Upper lobe of left lung (tissue), 6 donors: Measurements from ENCODE around the gene SELPLG. TPM values are rescaled to one million over a fixed set of nuclear protein-coding genes. Genes with fewer than 3 reads are reported as not detected.
"Not testable (repeated sequence)": the region's sequence is repeated elsewhere in the genome, so short reads cannot be mapped to it uniquely, and the experiment has no call there.

Experiments
- ATAC-seq, 2 donors: fragments of 200-7000 bp; cut with Tn5 transposase; one replicate each; pipeline ENCODE4 v1.9.1; 2022; ENCODE audit warnings: mild to moderate bottlenecking in 2 of 2, moderate library complexity in 2 of 2; ENCODE audit not compliant: low FRiP score in 2 of 2
- DNase-seq, 2 donors: peaks; one replicate each; pipeline ENCODE4 v3.0.0-alpha.2; 2019 to 2020
- H3K27ac ChIP-seq, 4 donors: fragments of 200-600 bp; sonication (generic); one replicate each; pipeline ENCODE4 v1.5.1; 2016 to 2019
- H3K27me3 ChIP-seq, 4 donors: fragments of 200-600 bp; sonication (generic); one replicate each; pipeline ENCODE4 v1.5.1; 2017 to 2019
- H3K36me3 ChIP-seq, 4 donors: fragments of 200-600 bp; sonication (generic); one replicate each; pipeline ENCODE4 v1.5.1; 2016 to 2019
- H3K4me1 ChIP-seq, 4 donors: fragments of 200-600 bp; sonication (generic); one replicate each; pipeline ENCODE4 v1.5.1; 2018 to 2019
- H3K4me3 ChIP-seq, 4 donors: fragments of 200-600 bp; sonication (generic); one replicate each; pipeline ENCODE4 v1.5.1; 2017 to 2019; ENCODE audit warnings: mild to moderate bottlenecking in 2 of 4, moderate library complexity in 1 of 4
- H3K9me3 ChIP-seq, 4 donors: fragments of 200-600 bp; sonication (generic); one replicate each; pipeline ENCODE4 v1.5.1; 2018 to 2019
- CTCF ChIP-seq, 6 experiments: fragments of 450-650 bp in 4 of 6; fragments of 200-600 bp in 2 of 6; sonication (generic) in 2 of 6; IDR thresholded peaks; one replicate each; pipeline ENCODE4 v1.5.1; 2016 to 2019; ENCODE audit warnings: antibody characterized with exemption in 6 of 6
- EP300 ChIP-seq, 4 donors: sonication (generic); formaldehyde crosslinking; IDR thresholded peaks; one replicate each; pipeline ENCODE4 v1.5.1; 2017; ENCODE audit warnings: antibody characterized with exemption in 4 of 4, control low read depth in 2 of 4
- POLR2A ChIP-seq, 4 donors: fragments of 450-650 bp; IDR thresholded peaks; one replicate each; pipeline ENCODE4 v1.5.1; 2016 to 2017; ENCODE audit warnings: antibody characterized with exemption in 4 of 4, mild to moderate bottlenecking in 2 of 4
- POLR2AphosphoS5 ChIP-seq, 2 donors: sonication (generic); formaldehyde crosslinking; IDR thresholded peaks; one replicate each; pipeline ENCODE4 v1.5.1; 2017; ENCODE audit warnings: antibody characterized with exemption in 2 of 2
- WGBS, 2 donors: methylation state at CpG; one replicate each; pipeline ENCODE4 v1.1.5; 2017 to 2018; 5-methylcytosine and 5-hydroxymethylcytosine counted together
- total RNA-seq, 6 donors: library from RNA; depleted of rRNA in 4 of 6; stranded (reverse); fragments of >200 nt in 4 of 6; gene quantifications; one replicate each; pipeline versions ENCODE4 v1.1.0 to v1.2.1, GENCODE V29; 2016 to 2021
- donor health status: DM: no; HTN: no; CAD: no; lungs with moderate emphysema.
- donor health status: DM: no; HTN: yes; CAD: no; lungs with severe emphysema.

The SELPLG gene
- total RNA-seq, 6 donors from 2014 or later = 25.2 to 71.4 (median 42.5) TPM

GRCh38 chr12:108657130-108657745 lies 23.5 kb upstream of the SELPLG start:
- Histone ChIP-seq H3K4me1 (no peaks in the 10 kb centered on the region), H3K27ac (no peak overlapping the region), H3K27me3 (no peaks in the 10 kb centered on the region), H3K4me3 (no peak overlapping the region), H3K36me3 (peaks cover 0 to 77% (median 23%) of the 10 kb centered on the region in 4 donors), H3K9me3 (no peaks in the 10 kb centered on the region)
- ATAC-seq = no peak
- DNase-seq = no peak
- 84 to 95% methylated on average over 10 of the region's 10 CpGs for WGBS, 2 donors
- no peak for TF ChIP-seq EP300 (IDR thresholded peaks at IDR 0.05)
- no peak for TF ChIP-seq POLR2A (IDR thresholded peaks at IDR 0.05)
- TF ChIP-seq CTCF (IDR thresholded peaks at IDR 0.05) = no peak
- no peak for TF ChIP-seq POLR2AphosphoS5 (IDR thresholded peaks at IDR 0.05)

- not testable (repeated sequence) for H3K27ac ChIP-seq, H3K27me3 ChIP-seq, H3K4me3 ChIP-seq, H3K4me1 ChIP-seq, ATAC-seq, H3K9me3 ChIP-seq
- peaks cover 0 to 81% (median 29%) of the 10 kb centered on the region in 4 donors for H3K36me3 ChIP-seq
- WGBS, 2 donors = 95 to 98% methylated on average over 8 to 9 of the region's 24 CpGs
- DNase-seq = peak in 1 of 2 donors; percentile 39
Observed at GRCh38 chr12:108656247-108656646, 22.6 kb upstream of the SELPLG start.

- DNase-seq = peak in 1 of 2 donors; percentile 69
- not testable (repeated sequence) for H3K27me3 ChIP-seq, ATAC-seq, H3K27ac ChIP-seq, H3K4me1 ChIP-seq, H3K4me3 ChIP-seq, H3K9me3 ChIP-seq
- H3K36me3 ChIP-seq = peaks cover 0 to 82% (median 32%) of the 10 kb centered on the region in 4 donors
- WGBS, 2 donors = 98% methylated on average over 7 of the region's 28 CpGs; no CpG with 5 or more reads in 1 of the 2 donors
Observed at GRCh38 chr12:108655812-108656175, 22.1 kb upstream of the SELPLG start.

GRCh38 chr12:108654622-108655021 lies 20.9 kb upstream of the SELPLG start:
- not testable (repeated sequence) for H3K27ac ChIP-seq, H3K27me3 ChIP-seq, H3K9me3 ChIP-seq, DNase-seq, H3K4me1 ChIP-seq, ATAC-seq, H3K4me3 ChIP-seq
- peaks cover 0 to 88% (median 35%) of the 10 kb centered on the region in 4 donors for H3K36me3 ChIP-seq
- WGBS, 2 donors = 86 to 92% methylated on average over 9 of the region's 9 CpGs

- peaks cover 0 to 91% (median 36%) of the 10 kb centered on the region in 4 donors for H3K36me3 ChIP-seq
- ATAC-seq (no peak), DNase-seq (no peak)
- no peaks in the 10 kb centered on the region for H3K9me3 ChIP-seq
- H3K4me1 ChIP-seq = peaks cover 0 to 8% (median 0%) of the 10 kb centered on the region in 4 donors
- no peak overlapping the region for H3K4me3 ChIP-seq
- no peak overlapping the region for H3K27ac ChIP-seq
- no peak for TF ChIP-seq POLR2A (IDR thresholded peaks at IDR 0.05)
- TF ChIP-seq POLR2AphosphoS5 (IDR thresholded peaks at IDR 0.05) = no peak
- TF ChIP-seq CTCF (IDR thresholded peaks at IDR 0.05) = no peak
- TF ChIP-seq EP300 (IDR thresholded peaks at IDR 0.05) = no peak
- no peaks in the 10 kb centered on the region for H3K27me3 ChIP-seq
- WGBS, 2 donors = 91 to 94% methylated on average over 3 of the region's 3 CpGs
Observed at GRCh38 chr12:108653922-108654321, 20.2 kb upstream of the SELPLG start.

GRCh38 chr12:108653082-108653516 lies 19.4 kb upstream of the SELPLG start:
- TF ChIP-seq CTCF (IDR thresholded peaks at IDR 0.05) = no peak
- no peak for TF ChIP-seq POLR2A (IDR thresholded peaks at IDR 0.05)
- no peak for TF ChIP-seq POLR2AphosphoS5 (IDR thresholded peaks at IDR 0.05)
- no peak for TF ChIP-seq EP300 (IDR thresholded peaks at IDR 0.05)
- Histone ChIP-seq H3K27me3 (no peaks in the 10 kb centered on the region), H3K4me3 (no peak overlapping the region), H3K4me1 (peaks cover 0 to 9% (median 3%) of the 10 kb centered on the region in 4 donors), H3K9me3 (no peaks in the 10 kb centered on the region), H3K36me3 (peaks cover 0 to 91% (median 39%) of the 10 kb centered on the region in 4 donors), H3K27ac (no peak overlapping the region)
- ATAC-seq (no peak), DNase-seq (no peak)
